AG09319 (cell line): Measurements from ENCODE around the gene EHBP1L1.
A peak's percentile ranks its signal among the peaks of the same experiment; 100 is the strongest.

Experiments used
- DNase-seq: peaks from one replicate; pipeline ENCODE4 v3.0.0-alpha.2; 2010; ENCODE audit warnings: low read depth; ENCODE audit errors: extremely low read depth
- CTCF ChIP-seq: IDR thresholded peaks from 2 replicates; pipeline ENCODE4 v1.5.1; 2011; ENCODE audit warnings: low read depth, mild to moderate bottlenecking, inconsistent platforms, low read length, moderate library complexity

EHBP1L1 gene

GRCh38 chr11:65573391-65574079 lies 2.3 kb upstream of the EHBP1L1 start:
- DNase-seq, result no peak
- TF ChIP-seq CTCF, result no peak

DNA sequence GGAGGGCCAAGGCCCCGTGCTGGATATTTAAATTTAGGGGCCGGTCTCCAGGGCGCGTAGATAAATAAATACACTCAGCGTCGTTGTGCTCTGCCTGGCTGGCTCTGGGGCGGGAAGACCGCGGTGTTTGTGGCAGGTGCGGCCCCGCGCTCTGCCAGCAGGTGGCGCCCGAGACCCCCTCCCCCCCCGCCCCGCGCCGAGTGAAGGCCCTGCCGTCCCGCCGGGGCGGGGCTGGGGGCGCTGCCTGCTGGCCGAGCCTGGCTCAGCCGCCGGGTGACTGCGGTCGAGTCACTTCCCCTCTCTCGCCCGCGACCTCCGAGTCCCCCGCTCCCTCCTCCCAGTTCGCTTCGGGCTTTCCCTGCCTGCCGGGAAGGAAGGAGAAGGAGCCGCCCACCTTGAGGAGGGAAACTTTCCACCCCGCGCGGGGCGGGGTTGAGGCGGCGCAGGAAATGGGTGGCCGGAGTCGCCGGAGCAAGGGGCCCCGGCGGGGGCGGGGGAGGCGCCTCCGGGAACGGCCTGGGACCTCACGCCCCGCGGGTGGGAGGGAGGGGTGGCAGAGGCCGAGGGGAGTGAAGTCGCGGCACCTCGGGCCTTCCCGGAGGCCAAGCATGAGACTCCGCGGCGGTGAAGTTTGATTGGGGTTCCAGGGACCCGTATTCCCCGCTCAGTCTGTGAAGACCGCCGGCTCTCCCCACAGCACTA lies 1.6 kb upstream of the EHBP1L1 start:
- DNase-seq, result peak; percentile 93
- TF ChIP-seq CTCF, result peak; percentile 59

DNA sequence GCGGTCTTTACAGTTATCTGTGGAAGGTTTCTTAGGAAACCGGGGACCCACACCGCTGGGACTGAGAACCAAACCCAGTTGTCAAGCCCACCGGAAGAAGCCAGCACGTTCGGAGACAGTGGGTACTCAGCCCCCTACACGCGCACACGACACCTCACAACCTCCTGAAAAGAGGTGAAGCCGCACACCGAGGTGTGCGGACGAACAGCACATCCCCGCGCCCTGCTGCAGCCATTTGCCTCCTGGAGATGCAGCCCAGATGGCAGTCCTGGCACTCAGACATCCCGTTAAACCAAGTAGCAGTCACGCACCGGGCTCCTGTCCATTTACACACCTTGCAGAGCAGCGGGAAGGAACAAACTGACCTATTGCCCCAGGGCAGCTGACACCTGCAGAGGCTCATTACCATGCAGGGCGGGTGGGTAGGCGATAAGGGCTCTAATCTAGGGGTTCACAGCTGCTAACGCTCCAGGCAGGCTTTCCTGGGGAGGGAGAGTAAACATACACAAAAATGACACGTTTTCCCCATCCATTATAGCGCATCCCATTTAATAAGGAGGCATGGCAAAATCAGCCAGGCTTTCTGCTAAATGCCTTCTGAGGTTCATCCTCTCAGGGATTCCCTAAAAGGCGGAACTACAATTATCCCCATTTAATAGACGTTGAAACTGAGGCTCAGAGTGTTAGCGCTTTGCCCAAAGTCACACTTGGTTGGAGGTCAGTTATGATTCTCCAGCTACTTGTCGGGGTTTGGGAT lies 864 bp upstream of the EHBP1L1 start:
- no peak for TF ChIP-seq CTCF
- no peak for DNase-seq

GRCh38 chr11:65576232-65576866 lies 496 bp downstream of the EHBP1L1 start:
- TF ChIP-seq CTCF, result no peak
- DNase-seq, result no peak

- no peak for DNase-seq
- no peak for TF ChIP-seq CTCF
Measured at GRCh38 chr11:65576867-65577755, 1.3 kb downstream of the EHBP1L1 start.

- TF ChIP-seq CTCF, result no peak
- no peak for DNase-seq
Measured at GRCh38 chr11:65577756-65578109, 1.9 kb downstream of the EHBP1L1 start.
